SK-N-DZ (cell line): ENCODE results near the gene SPN.
"Not testable (repeated sequence)": the region's sequence is repeated elsewhere in the genome, so short reads cannot be mapped to it uniquely, and the experiment has no call there.

ENCODE experiments used
- DNase-seq: peaks from one replicate; pipeline ENCODE4 v3.0.0-alpha.2; 2015; ENCODE audit warnings: low spot score

The SPN gene

DNA sequence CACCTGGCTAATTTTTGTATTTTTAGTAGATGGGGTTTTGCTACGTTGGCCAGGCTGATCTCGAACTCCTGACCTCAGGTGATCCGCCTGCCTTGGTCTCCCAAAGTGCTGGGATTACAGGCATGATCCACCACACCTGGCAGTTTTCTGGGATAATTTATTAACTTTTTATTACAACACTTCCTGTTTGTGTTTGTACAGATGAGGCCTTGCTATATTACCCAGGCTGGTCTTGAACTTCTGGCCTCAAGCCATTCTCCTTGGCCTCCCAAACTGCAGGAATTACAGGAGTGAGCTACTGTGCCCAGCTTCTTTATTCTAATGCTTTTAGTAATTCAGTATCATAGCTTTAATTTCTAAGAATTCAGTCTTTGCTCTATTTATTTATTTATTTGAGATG is 16.1 kb upstream of the SPN start:
- no peak for DNase-seq

DNA sequence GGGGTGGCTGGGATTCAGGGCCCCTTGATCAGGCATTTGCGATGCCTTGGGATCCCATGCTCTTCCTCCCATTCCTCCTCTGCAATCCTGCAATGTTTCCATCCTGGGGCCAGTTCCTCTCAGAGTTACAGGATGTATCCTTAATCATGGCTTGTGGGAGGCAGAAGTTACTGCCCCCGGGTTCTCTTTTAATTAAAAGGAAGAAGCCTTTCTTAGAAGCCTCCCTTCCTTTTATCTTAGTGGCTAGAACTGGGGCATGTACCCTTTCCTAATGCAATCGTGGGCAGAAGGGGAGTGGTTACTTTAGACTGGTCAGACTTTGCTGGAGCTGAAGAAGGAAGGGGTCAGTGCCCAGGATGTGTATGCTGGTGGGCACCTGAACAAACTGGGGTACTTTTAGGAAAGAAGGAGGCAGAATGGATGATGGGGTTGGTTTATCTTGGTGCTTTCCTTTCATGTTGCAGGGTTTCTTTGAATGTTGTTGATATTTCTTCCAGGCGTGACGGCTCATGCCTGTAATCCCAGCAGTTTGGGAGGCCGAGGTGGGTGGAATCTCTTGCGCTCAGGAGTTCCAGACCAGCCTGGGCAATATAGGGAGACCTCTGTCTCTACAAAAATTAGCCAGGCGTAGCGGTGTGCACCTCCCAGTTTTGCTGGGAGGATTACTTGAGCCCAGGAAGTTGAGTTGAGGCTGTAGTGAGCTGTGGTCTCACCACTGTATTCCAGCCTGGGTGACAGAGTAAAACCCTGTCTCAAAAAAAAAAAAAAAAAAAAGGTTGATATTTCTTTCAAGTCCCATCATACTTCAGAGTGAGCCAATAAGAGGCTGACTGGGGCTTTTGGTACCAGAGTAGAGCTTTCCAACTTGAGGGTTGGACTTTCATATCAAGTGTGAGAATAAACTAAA is 13.2 kb upstream of the SPN start:
- DNase-seq: no peak

DNA sequence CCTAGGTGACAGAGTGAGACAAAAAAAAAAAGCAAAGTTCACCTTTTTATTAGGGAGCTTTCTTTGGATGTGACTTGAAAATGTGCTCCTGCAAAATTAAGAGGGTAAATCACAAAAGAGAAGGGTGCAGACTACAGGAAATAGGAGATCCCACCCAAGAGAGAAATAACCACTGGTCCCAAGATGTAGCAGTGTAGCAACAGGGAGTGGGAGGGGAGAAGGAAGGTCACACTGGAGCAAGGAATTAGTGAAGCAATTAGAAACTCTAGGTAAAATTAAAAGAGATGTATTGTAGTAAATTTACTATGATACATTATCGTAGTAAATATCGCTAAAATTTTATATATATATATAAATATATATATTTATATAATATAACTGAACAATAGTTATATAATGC is 12.3 kb upstream of the SPN start:
- no peak for DNase-seq

DNA sequence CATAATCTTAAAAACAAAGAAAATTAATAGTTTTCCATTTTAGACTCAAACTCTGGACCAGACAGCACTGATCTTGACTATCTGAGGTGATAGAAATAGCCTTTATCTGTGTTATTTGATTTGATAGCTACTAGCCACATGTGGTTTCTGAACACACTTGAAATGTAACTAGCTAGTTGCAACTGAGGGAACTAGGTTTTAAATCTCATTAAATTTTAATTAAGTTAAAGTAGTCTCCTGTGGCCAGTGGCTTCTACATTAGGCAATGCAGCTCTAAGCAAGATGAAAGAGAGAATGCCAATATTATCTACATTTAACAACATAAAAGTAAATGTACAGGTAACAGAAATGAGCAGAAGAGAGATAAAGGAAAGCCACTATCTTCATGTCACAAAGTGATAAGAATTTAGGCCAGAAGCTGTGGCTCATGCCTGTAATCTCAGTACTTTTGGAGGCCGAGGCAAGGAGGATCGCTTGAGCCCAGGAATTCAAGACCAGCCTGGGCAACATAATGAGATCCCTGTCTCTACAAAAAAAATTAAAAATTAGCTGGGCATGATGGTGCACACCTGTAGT is 11.2 kb upstream of the SPN start:
- DNase-seq: peak; percentile 55

DNA sequence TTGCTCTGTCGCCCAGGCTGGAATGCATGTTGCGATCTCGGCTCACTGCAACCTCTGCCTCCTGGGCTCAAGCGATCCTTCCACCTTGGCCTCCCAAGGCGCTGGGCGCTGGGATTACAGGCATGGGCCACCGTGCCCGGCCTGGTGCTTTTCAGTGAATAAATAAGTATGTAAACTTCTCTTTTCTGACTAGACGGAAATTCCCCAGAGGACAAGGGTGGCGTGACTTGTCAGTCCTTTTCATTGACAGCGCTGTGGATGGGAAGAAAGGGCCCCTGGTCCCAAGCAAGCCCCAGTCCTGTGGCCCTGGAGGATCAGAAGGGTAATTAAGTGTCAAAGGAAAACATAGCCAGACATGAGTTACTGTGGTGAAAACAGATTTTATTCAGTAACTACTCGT is 9.6 kb upstream of the SPN start:
- DNase-seq: no peak

DNA sequence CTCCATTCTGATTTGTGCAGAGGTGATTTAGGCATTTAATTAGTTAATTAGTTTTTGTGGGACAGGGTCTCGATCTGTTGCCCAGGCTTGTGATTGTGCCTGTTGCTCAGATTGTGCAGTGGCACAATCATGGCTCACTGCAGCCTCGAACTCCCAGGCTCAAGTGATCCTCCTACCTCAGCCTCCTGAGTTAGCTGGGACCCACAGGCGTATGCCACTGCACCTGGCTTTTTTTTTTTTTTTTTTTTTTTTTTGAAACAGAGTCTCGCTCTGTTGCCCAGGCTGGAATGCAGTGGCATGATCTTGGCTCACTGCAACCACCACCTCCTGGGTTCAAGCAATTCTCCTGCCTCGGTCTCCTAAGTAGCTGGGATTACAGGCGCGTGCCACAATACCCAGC is 9.2 kb upstream of the SPN start:
- not testable (repeated sequence) for DNase-seq

DNA sequence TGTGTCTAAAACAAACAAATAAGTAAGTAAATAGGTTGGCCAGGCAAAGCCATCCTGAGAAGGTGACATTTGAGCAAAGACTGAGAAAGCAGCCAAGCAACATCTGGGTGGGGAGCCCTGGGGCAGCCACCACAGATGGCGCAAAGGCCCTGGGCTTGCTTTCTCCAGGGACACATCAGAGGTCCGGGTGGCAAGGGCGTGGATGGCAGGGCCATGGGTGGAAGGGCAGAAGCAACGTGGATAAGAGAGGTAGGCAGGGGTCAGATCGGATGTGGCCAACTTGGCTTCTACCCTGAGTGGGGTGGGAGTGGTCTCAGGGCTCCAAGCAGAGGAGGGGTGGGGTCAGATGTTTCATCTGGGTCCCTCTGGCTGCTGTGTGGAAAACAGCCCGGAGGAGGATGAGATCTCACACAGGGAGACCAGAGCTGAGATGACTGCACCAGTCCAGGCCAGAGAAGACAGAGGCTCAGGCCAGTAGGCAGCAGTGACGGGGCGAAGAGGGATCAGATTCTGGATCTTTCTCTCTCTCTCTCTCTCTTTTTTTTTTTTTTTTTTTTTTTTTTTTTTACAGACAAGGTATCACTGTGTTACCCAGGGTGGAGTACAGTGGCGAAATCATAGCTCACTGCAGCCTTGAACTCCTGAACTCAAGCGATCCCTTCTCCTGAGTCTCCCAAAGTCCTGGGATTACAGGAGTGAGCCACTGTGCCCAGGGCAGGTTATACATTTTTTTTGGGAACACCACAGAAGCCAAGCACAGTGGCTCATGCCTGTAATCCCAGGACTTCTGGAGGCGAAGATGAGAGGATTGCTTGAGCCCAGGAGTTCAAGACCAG is 6.1 kb upstream of the SPN start:
- no peak for DNase-seq

DNA sequence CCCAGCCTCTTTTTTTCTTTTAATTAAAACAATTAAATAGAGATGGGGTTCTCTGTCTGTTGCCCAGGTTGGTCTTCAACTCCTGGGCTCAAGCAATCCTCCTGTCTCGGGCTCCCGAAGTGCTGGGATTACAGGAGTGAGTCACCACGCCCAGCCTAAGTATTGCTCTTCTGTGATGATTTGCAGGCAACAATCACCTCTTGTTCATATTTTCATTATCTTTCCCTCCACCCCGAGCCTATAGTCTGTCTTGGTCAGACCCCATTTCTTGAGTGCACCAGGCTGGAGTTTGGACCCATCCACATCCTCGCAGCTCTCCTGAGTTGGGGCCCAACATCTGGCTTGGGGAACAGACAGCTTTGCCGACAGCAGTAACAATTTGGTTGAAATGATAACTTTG is 4.3 kb upstream of the SPN start:
- DNase-seq: no peak

DNA sequence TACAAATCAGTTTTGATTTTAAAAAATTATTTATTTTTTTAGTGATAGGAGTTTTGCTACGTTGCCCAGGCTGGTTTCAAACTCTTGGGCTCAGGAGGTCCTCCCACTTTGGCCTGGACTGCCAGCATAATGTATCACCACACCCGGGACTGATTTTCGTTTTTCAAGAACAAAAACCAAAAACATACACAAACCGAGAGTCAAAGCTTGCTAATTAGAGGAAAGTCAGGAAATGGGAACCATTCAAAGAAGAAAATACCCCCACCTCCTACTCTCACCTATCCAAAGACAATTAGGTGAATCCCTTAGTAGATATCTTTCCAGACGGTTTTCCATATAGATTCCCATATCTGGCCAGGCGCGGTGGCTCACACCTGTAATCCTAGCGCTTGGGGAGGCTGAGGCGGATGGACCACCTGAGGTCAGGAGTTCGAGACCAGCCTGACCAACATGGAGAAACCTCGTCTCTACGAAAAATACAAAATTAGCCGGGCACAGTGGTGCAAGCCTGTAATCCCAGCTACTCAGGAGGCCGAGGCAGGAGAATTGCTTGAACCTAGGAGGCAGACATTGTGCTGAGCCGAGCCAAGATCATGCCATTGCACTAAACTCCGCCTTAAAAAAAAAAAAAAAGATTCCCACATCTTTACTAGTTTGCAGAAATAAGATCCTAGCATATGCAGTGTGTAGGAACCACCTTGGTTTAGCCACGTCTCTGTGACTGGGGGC is 883 bp upstream of the SPN start:
- no peak for DNase-seq

DNA sequence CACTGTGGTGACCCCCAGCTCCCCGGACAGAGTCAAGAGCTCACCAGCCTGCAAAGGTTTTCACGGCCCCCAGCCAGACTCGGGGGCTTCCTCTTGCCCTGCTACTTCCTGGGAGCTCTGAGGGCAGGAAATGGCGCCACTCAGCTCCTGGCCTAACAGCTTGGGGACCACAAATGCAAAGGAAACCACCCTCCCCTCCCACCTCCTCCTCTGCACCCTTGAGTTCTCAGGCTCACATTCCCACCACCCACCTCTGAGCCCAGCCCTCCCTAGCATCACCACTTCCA is 375 bp upstream of the SPN start:
- no peak for DNase-seq

DNA sequence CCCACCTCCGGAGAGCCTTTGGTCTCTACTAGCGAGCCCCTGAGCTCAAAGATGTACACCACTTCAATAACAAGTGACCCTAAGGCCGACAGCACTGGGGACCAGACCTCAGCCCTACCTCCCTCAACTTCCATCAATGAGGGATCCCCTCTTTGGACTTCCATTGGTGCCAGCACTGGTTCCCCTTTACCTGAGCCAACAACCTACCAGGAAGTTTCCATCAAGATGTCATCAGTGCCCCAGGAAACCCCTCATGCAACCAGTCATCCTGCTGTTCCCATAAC is 702 bp downstream of the SPN start:
- no peak for DNase-seq

DNA sequence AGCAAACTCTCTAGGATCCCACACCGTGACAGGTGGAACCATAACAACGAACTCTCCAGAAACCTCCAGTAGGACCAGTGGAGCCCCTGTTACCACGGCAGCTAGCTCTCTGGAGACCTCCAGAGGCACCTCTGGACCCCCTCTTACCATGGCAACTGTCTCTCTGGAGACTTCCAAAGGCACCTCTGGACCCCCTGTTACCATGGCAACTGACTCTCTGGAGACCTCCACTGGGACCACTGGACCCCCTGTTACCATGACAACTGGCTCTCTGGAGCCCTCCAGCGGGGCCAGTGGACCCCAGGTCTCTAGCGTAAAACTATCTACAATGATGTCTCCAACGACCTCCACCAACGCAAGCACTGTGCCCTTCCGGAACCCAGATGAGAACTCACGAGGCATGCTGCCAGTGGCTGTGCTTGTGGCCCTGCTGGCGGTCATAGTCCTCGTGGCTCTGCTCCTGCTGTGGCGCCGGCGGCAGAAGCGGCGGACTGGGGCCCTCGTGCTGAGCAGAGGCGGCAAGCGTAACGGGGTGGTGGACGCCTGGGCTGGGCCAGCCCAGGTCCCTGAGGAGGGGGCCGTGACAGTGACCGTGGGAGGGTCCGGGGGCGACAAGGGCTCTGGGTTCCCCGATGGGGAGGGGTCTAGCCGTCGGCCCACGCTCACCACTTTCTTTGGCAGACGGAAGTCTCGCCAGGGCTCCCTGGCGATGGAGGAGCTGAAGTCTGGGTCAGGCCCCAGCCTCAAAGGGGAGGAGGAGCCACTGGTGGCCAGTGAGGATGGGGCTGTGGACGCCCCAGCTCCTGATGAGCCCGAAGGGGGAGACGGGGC is 1.3 kb downstream of the SPN start:
- DNase-seq: peak; percentile 57

DNA sequence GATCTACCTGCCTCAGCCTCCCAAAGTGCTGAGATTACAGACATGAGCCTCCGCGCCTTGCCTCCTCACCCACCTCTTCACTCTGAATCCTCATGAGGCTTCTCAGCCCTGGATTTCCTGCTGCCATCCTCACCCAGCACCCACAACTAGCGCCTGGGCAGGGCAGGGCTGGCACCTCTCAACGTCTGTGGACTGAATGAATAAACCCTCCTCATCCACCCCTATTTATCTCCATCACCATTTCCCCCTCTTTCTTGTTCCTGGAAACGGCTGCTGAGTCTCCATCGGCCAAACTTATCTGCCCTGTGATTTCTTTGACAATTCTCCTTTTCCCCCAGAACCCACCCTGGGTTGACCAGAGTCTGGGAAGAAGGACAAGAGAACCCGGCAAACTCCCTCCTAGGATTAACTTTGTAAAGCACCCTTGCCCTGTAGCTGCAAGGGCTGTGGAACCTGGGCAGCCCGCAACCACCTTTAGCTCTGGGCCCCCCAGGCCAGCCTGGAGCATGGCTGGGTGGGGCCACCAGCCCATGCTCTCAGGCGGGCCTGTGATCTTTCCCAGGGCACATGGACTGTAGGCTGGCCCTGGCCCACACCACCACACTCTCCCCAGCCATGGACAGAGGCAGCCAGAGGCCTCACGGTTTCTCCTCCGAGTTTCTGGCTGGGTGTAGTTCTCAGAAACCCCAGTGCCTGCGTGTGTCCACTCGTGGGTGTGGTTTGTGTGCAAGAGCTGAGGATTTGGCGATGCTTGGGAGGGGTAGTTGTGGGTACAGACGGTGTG is 2.4 kb downstream of the SPN start:
- no peak for DNase-seq

DNA sequence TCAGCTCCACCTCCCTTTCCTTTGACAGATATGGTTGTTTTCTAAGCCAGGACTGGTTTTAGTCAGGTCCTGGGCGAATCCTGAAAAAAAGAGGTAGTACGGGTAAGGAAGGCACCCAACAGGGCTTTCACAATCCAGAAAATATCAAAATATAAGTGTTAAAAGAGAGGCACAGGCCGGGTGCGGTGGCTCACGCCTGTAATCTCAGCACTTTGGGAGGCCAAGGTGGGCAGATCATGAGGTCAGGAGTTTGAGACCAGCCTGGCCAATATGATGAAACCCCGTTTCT is 4.2 kb downstream of the SPN start:
- DNase-seq: not testable (repeated sequence)

DNA sequence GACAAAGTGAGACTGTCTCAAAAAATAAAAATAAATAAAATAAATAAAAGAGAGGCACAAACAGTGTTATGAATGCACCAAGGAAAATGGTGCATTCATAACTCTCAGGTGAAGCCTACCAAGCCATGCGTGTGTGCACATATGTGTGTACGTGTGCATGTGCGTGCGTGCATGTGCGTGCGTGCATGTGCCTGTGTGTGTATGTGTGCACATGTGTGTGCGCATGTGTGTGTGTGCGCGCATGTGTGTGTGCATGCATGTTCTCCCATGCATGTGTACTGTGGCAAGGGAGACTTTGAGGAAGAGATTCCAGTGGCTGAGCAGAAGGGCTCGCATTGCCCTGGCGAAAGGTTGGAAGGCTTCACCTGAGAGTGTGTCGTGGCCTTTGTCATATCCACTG is 4.7 kb downstream of the SPN start:
- no peak for DNase-seq

DNA sequence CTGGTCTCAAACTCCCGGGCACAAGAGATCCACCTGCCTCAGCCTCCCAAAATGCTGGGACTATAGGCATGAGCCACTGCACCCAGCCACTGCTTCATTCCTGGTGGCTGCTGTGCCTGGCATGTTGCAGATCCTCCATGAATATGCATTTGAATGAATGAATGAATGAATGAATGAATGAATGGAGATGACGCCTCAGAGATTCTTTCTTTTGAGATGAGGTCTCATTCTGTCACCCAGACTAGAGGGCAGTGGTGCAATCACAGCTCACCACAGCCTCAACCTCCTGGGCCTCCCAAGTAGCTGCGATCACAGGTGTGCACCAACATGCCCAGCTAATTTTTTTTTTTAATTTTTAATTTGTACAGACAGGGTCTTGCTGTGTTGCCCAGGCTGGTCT is 5.2 kb downstream of the SPN start:
- no peak for DNase-seq

DNA sequence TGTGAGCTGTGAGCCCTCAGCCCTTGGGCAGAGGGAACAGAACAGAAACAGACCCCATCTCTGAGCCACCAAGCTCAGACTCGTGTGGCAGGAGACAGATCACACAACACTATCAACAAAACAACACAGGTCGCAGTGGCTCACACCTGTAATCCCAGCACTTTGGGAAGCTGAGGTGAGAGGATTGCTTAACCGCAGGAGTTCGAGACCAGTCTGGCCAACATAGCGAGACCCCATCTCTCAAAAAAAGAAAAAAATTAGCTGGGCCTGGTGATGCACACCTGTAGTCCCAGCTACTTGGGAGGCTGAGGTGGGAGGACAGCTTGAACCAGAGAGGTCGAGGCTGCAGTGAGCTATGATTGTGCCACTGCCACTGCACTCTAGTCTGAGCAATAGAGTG is 10.5 kb downstream of the SPN start:
- no peak for DNase-seq

DNA sequence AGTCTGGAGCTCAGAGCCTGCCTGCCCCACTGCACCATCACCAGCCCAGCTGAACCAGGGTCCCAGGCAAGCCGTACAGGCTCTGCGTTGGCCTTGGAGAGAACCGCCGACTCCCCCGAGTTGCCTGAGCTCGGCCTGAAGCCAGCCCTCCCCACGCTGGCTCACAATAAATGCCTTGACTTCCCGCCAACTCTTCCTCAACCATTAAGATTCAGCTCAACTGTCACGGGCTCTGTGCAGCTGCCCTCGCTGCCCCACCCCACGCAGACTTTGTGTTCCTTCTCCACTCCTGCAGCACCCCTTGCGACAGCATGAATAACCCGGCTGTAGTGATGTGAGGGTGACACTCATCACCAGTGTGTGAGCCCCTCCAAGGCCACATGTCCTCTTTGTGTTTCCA is 11.1 kb downstream of the SPN start:
- DNase-seq: no peak

DNA sequence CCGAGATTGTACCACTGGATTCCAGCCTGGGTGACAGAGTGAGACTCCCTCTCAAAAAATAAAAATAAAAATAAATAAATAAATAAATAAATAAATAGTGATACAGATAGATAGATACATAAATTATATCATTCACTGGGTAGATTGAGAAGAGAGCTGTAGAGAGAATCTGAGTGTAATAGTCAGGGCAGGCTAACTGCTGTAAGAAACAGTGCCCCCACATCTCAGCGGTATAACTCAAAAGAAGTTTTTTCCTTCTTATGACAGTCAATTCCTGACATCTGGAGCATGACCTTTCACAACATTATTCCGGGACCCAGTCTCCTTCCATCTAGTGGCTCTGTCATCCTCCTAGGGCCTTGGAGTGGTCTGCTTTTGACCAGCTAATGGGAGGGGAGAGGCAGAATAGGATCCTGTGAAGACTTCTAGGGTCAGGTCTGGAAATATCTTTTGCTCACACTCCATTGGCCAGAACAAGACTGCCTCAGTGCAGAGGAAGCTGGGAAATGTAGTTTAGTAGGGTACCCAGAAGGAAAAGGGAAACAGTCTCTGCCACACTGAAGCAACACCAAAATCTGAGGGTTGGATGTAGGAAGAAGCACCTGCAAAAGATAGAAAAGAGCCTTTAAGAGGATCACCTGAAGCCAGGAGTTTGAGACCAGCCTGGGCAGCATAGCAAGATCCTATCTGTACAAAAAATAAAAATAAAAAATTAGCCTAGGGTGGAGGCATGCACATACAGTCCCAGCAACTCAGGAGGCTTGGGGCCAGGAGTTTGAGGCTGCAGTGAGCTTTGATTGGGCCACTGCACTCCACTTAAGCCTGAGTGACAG is 13.0 kb downstream of the SPN start:
- peak; percentile 83 for DNase-seq
